ENCODE results near the gene TMEM39B. TPM values are rescaled to one million over a fixed set of nuclear protein-coding genes. Genes with fewer than 3 reads are reported as not detected.

The TMEM39B gene
- total RNA-seq (1 to 10 TPM in 4 of 5 donors, not detected in 1; 2.2 to 6.2 (median 3.4) TPM), polyA plus RNA-seq (1 to 10 TPM; 4.7 to 9.7 (median 6.4) TPM)
- long read RNA-seq, donor 1: 0 reads
- long read RNA-seq, donor 2, partial matches to known transcripts: 0 of 3 reads
- long read RNA-seq, donor 2, other reads (novel, unspliced or antisense): 0 of 3 reads
- long read RNA-seq, donor 3, partial matches to known transcripts: 0 of 1 reads
- long read RNA-seq, donor 3, other reads (novel, unspliced or antisense): 0 of 1 reads
- long read RNA-seq, donor 4: 0 reads
- long read RNA-seq, donor 5, partial matches to known transcripts: 0 of 2 reads
- long read RNA-seq, donor 5, other reads (novel, unspliced or antisense): 0 of 2 reads
- long read RNA-seq, donor 6: 0 reads
- long read RNA-seq, donor 7, transcript TMEM39B-201 (9 exons, 1,813 nt): major isoform, 7 of 8 reads
- long read RNA-seq, donor 7, partial matches to known transcripts: 0 of 8 reads
- long read RNA-seq, donor 7, other reads (novel, unspliced or antisense): 0 of 8 reads
- long read RNA-seq, donor 8, partial matches to known transcripts: 0 of 4 reads
- long read RNA-seq, donor 8, other reads (novel, unspliced or antisense): 0 of 4 reads
- long read RNA-seq, donor 9, partial matches to known transcripts: 0 of 2 reads
- long read RNA-seq, donor 9, other reads (novel, unspliced or antisense): 0 of 2 reads
- long read RNA-seq, donor 10, partial matches to known transcripts: 0 of 2 reads
- long read RNA-seq, donor 10, other reads (novel, unspliced or antisense): 0 of 2 reads

DNA sequence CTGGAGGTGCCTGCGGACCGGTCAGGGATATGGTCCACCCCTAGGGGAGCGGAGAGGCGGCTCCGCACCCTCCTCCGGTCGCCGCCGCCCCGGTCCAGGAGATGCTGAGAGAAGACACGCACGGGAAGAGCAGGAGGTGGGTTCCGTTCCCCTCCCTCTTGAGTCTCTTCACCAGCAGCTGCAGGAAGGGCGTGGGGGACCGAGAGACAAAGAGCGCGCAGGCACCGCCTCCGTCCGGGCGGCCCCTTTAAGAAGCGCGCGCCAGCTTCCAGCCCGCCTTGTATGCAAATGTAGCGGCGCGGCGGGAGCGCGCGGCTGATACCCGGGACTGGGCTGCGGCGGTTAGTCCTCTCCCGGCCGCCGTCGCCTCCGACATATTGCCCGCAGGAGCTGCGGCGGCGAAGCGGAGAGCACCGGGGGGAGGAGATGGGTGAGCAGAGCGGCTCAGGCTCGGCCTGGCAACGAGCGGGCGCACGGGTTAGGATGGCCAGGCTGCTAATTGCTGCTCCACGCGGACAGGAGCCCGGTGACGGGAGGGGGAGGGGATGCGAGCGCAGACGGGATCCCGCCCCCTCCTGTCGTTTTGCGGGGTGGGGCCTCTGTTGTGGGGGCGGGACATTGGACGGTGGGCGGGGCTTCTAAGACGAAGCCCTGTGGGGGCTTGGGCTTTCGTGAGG lies at the start of gene TMEM39B:
Gene TMEM39B (plus strand): TSS at position 318 of the 677 bp plus-strand sequence. CDS start 109 bp downstream, at position 427.
- peak within 1 kb of the TSS; percentile 85 to 100 (median 91) for H3K27ac ChIP-seq

DNA sequence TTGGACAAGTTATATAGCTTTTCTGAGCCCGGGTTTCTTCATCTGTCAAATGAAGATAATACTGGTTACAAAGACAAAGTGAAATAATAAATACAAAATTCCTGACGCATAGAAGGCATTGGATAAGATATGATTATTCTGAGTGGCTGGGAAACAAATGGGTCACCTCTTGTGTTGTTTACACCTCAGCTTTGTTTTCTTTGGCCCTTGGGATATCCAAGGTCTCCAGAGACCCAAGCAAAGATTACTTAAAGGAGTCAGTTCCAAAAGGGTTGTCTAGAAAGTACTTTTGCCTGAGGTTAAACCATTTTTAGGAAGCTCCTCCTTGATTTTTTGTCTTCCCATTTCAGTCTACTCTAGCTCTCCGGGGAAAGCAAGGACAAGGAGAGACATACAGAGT lies 49.4 kb upstream of the TMEM39B start:
- 43 to 58% (median 55%) methylated on average over 3 of the region's 3 CpGs for WGBS, 5 donors
- no peak overlapping the region for H3K27ac ChIP-seq

More for the DNA sequence above, at the start of gene TMEM39B:
- Histone ChIP-seq H3K27me3 (no peaks in the 10 kb centered on the region), H3K36me3 (peaks cover 12 to 31% (median 28%) of the 10 kb centered on the region in 4 donors), H3K4me1 (peaks cover 13 to 46% (median 27%) of the 10 kb centered on the region in 4 donors), H3K9me3 (no peaks in the 10 kb centered on the region), H3K4me3 (peak within 1 kb of the TSS; percentile 71 to 85 (median 76))
- intact Hi-C loops (cut with DNase I; ENCODE audit: low total_unique reads): no loop called here
- 0 to 1% (median 0%) methylated on average over 19 to 67 of the region's 67 CpGs for WGBS, 5 donors
- peak; percentile 97 to 99 for DNase-seq
- TF ChIP-seq, protein P1, sequence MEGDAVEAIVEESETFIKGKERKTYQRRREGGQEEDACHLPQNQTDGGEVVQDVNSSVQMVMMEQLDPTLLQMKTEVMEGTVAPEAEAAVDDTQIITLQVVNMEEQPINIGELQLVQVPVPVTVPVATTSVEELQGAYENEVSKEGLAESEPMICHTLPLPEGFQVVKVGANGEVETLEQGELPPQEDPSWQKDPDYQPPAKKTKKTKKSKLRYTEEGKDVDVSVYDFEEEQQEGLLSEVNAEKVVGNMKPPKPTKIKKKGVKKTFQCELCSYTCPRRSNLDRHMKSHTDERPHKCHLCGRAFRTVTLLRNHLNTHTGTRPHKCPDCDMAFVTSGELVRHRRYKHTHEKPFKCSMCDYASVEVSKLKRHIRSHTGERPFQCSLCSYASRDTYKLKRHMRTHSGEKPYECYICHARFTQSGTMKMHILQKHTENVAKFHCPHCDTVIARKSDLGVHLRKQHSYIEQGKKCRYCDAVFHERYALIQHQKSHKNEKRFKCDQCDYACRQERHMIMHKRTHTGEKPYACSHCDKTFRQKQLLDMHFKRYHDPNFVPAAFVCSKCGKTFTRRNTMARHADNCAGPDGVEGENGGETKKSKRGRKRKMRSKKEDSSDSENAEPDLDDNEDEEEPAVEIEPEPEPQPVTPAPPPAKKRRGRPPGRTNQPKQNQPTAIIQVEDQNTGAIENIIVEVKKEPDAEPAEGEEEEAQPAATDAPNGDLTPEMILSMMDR (IDR thresholded peaks at IDR 0.05): peak in 2 of 7 experiments; percentile 32 to 41
- TF ChIP-seq EP300 (IDR thresholded peaks at IDR 0.05) (no peak), POLR2A (IDR thresholded peaks at IDR 0.05) (no peak), POLR2AphosphoS5 (IDR thresholded peaks at IDR 0.05) (peak; percentile 15 to 85 (median 64))

DNA sequence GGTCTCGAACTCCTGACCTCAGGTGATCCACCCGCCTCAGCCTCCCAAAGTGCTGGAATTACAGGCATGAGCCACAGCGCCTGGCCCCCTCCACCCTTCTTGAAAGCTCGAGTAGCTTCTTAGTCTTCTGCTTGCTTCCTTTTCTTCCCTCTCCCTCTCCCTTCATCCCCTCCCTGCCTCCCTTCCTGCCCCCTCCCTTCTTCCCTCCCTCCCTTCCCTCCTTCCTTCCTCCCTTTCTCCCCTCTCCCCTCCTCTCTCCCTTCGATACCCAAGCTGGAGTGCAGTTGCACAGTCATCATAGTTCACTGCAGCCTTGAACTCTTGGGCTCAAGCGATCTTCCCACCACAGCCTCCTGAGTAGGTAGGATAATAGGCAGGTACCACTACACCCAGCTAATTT lies 47.2 kb upstream of the TMEM39B start:
- Histone ChIP-seq H3K4me3 (no peak overlapping the region), H3K27me3 (no peaks in the 10 kb centered on the region), H3K36me3 (peaks cover 10 to 27% (median 12%) of the 10 kb centered on the region in 4 donors), H3K27ac (no peak overlapping the region), H3K9me3 (no peaks in the 10 kb centered on the region), H3K4me1 (peaks cover 2 to 90% (median 47%) of the 10 kb centered on the region in 4 donors)
- TF ChIP-seq, protein P1 (IDR thresholded peaks at IDR 0.05): no peak
- TF ChIP-seq POLR2A (IDR thresholded peaks at IDR 0.05) (no peak), EP300 (IDR thresholded peaks at IDR 0.05) (no peak)
- WGBS, 5 donors: 79 to 91% (median 84%) methylated on average over 6 of the region's 6 CpGs
- intact Hi-C loops (cut with DNase I; ENCODE audit: low total_unique reads): no loop called here
- no peak for DNase-seq

More for the DNA sequence above, 49.4 kb upstream of the TMEM39B start:
- Histone ChIP-seq H3K4me1 (peaks cover 22 to 94% (median 62%) of the 10 kb centered on the region in 4 donors), H3K9me3 (no peaks in the 10 kb centered on the region), H3K36me3 (peaks cover 10 to 27% (median 12%) of the 10 kb centered on the region in 4 donors), H3K27me3 (no peaks in the 10 kb centered on the region), H3K4me3 (no peak overlapping the region)
- intact Hi-C loops (cut with DNase I; ENCODE audit: low total_unique reads): no loop called here
- TF ChIP-seq POLR2A (IDR thresholded peaks at IDR 0.05) (no peak), EP300 (IDR thresholded peaks at IDR 0.05) (no peak), POLR2AphosphoS5 (IDR thresholded peaks at IDR 0.05) (no peak)
- TF ChIP-seq, protein P1 (IDR thresholded peaks at IDR 0.05): no peak
- DNase-seq: no peak

DNA sequence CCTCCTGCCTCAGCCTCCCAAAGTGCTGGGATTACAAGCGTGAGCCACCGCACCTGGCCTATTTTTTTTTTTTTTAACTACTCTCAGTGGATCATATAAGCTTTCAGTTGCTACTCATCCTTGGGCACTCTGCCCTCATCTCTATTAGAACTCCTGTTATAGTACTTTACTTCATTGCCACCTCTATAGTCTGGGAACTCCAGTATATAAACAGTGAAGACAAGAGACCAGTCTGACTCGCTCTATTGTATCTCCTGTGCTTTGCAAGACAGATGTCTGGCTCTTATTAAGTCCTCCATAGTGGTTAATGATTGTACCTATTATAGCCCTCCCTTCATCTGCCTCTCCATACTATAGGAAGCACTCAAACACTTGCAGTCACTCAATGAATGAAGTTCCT lies 44.0 kb upstream of the TMEM39B start:
- Histone ChIP-seq H3K27ac (no peak overlapping the region), H3K36me3 (peaks cover 10 to 14% (median 11%) of the 10 kb centered on the region in 4 donors), H3K27me3 (no peaks in the 10 kb centered on the region), H3K4me3 (no peak overlapping the region), H3K4me1 (peaks cover 8 to 84% (median 46%) of the 10 kb centered on the region in 4 donors), H3K9me3 (no peaks in the 10 kb centered on the region)
- intact Hi-C loops (cut with DNase I; ENCODE audit: low total_unique reads): no loop called here
- TF ChIP-seq POLR2A (IDR thresholded peaks at IDR 0.05) (no peak), POLR2AphosphoS5 (IDR thresholded peaks at IDR 0.05) (no peak), EP300 (IDR thresholded peaks at IDR 0.05) (no peak)
- TF ChIP-seq, protein P1 (IDR thresholded peaks at IDR 0.05): no peak
- no peak for DNase-seq
- 92 to 98% (median 97%) methylated on average over 3 of the region's 3 CpGs for WGBS, 5 donors
